Neuronal stem cell (in vitro differentiated cells): Measurements from ENCODE around the gene IL1A.

Source experiments
- DNase-seq: peaks from one replicate; pipeline ENCODE4 v3.0.0-alpha.2; 2013; ENCODE audit warnings: low spot score
- H2AFZ ChIP-seq: one replicate; pipeline ENCODE4 v1.6.1; 2013; ENCODE audit warnings: mild to moderate bottlenecking, low read length, inconsistent platforms
- H2AK5ac ChIP-seq: 2 replicates; pipeline ENCODE4 v1.6.1; 2013; ENCODE audit warnings: low read depth, mild to moderate bottlenecking, inconsistent platforms, low read length, moderate library complexity, mixed read lengths
- H2BK120ac ChIP-seq: 2 replicates; pipeline ENCODE4 v1.6.1; 2013; ENCODE audit warnings: low read depth, mild to moderate bottlenecking, inconsistent platforms, low read length, moderate library complexity, mixed read lengths
- H2BK12ac ChIP-seq: one replicate; pipeline ENCODE4 v1.6.1; 2013; ENCODE audit warnings: low read length, inconsistent platforms
- H2BK15ac ChIP-seq: 2 replicates; pipeline ENCODE4 v1.6.1; 2013; ENCODE audit warnings: mild to moderate bottlenecking, low read length, inconsistent platforms, mixed read lengths
- H2BK5ac ChIP-seq: one replicate; pipeline ENCODE4 v1.6.1; 2013; ENCODE audit warnings: inconsistent platforms, mild to moderate bottlenecking, low read length, moderate library complexity
- H3K14ac ChIP-seq: one replicate; pipeline ENCODE4 v1.6.1; 2013; ENCODE audit warnings: low read length, inconsistent platforms
- H3K18ac ChIP-seq: 2 replicates; pipeline ENCODE4 v1.6.1; 2013; ENCODE audit warnings: low read length, inconsistent platforms
- H3K23ac ChIP-seq: 2 replicates; pipeline ENCODE4 v1.6.1; 2013; ENCODE audit warnings: low read depth, mild to moderate bottlenecking, mixed read lengths, low read length, inconsistent platforms; ENCODE audit not compliant: poor library complexity
- H3K27ac ChIP-seq: replicated peaks from 3 replicates; pipeline ENCODE4 v1.5.1; 2013; ENCODE audit warnings: low read length, inconsistent platforms
- H3K27me3 ChIP-seq, 3 experiments: 2 replicates each; pipeline ENCODE4 v1.6.1; 2013; ENCODE audit warnings: low read length in 3 of 3, mild to moderate bottlenecking in 2 of 3, inconsistent platforms in 1 of 3, low read depth in 1 of 3, mixed read lengths in 1 of 3, moderate library complexity in 1 of 3; ENCODE audit not compliant: control insufficient read depth in 3 of 3, insufficient read depth in 3 of 3
- H3K36me3 ChIP-seq, 2 donors: replicated peaks in 1 of 2; 2 replicates each; pipeline ENCODE4 v1.6.1; 2013; ENCODE audit warnings: low read length in 2 of 2; ENCODE audit not compliant: control insufficient read depth in 2 of 2, insufficient read depth in 2 of 2
- H3K4ac ChIP-seq: 2 replicates; pipeline ENCODE4 v1.6.1; 2013; ENCODE audit warnings: inconsistent platforms, mild to moderate bottlenecking, low read length, moderate library complexity
- H3K4me1 ChIP-seq, 2 donors: 1 replicate in 1 of 2; 2 replicates in 1 of 2; pipeline ENCODE4 v1.6.1; 2013; ENCODE audit warnings: low read length in 2 of 2, low read depth in 1 of 2; ENCODE audit not compliant: control insufficient read depth in 2 of 2, insufficient read depth in 1 of 2
- H3K4me2 ChIP-seq: one replicate; pipeline ENCODE4 v1.6.1; 2013; ENCODE audit warnings: mild to moderate bottlenecking, low read length, inconsistent platforms; ENCODE audit not compliant: insufficient read depth, poor library complexity, severe bottlenecking
- H3K4me3 ChIP-seq, 2 donors: 2 replicates each; pipeline ENCODE4 v1.5.1; 2013; ENCODE audit warnings: low read length in 2 of 2, mild to moderate bottlenecking in 2 of 2, inconsistent platforms in 1 of 2, moderate library complexity in 1 of 2
- H3K79me1 ChIP-seq: one replicate; pipeline ENCODE4 v1.6.1; 2013; ENCODE audit warnings: low read depth, mild to moderate bottlenecking, inconsistent platforms, low read length, moderate library complexity
- H3K9ac ChIP-seq: one replicate; pipeline ENCODE4 v1.6.1; 2013; ENCODE audit warnings: mild to moderate bottlenecking, low read depth, low read length, inconsistent platforms; ENCODE audit not compliant: poor library complexity
- H3K9me3 ChIP-seq, 2 donors: replicated peaks in 1 of 2; 2 replicates each; pipeline versions ENCODE3 to v1.6.1; 2013; ENCODE audit warnings: low read length in 2 of 2, mild to moderate bottlenecking in 2 of 2, inconsistent platforms in 1 of 2, low read depth in 1 of 2, mixed read lengths in 1 of 2, moderate library complexity in 1 of 2; ENCODE audit not compliant: control insufficient read depth in 2 of 2, insufficient read depth in 1 of 2
- H4K8ac ChIP-seq: one replicate; pipeline ENCODE4 v1.6.1; 2013; ENCODE audit warnings: low read depth, mild to moderate bottlenecking, inconsistent platforms, low read length, moderate library complexity
- H4K91ac ChIP-seq: one replicate; pipeline ENCODE4 v1.6.1; 2013; ENCODE audit warnings: low read length, low read depth, mild to moderate bottlenecking, inconsistent platforms; ENCODE audit not compliant: poor library complexity
- WGBS, 2 donors: extraction: QIAGEN DNeasy Blood & Tissue Kit; methylation state at CpG; one replicate each; pipeline ENCODE4 v1.1.7; 2013; ENCODE audit warnings: missing lambda C conversion rate in 2 of 2, mixed read lengths in 1 of 2; ENCODE audit not compliant: insufficient read length in 2 of 2, insufficient replicate concordance in 1 of 2; ENCODE audit errors: extremely low coverage in 2 of 2; 5-methylcytosine and 5-hydroxymethylcytosine counted together

The IL1A gene

GRCh38 chr2:112791693-112792230 lies 7.5 kb upstream of the IL1A start:
- Histone ChIP-seq H3K4me3 (no peak overlapping the region), H3K4ac (no peak overlapping the region), H2BK15ac (no peak overlapping the region), H3K4me1 (no peaks in the 10 kb centered on the region), H3K14ac (no peak overlapping the region), H3K79me1 (no peaks in the 10 kb centered on the region), H2AK5ac (no peak overlapping the region), H2BK5ac (no peak overlapping the region), H3K27me3 (no peaks in the 10 kb centered on the region), H2BK120ac (no peak overlapping the region), H4K8ac (no peak overlapping the region), H3K18ac (no peak overlapping the region), H4K91ac (no peak overlapping the region), H3K27ac (no peak overlapping the region), H2BK12ac (no peak overlapping the region), H2AFZ (no peak overlapping the region), H3K36me3 (no peaks in the 10 kb centered on the region), H3K9me3 (no peaks in the 10 kb centered on the region), H3K9ac (no peak overlapping the region), H3K23ac (no peak overlapping the region), H3K4me2 (no peak overlapping the region)
- DNase-seq, result no peak
- WGBS, 2 donors, result no CpG with 5 or more reads among the region's 3 CpGs

GRCh38 chr2:112791019-112791418 lies 6.7 kb upstream of the IL1A start:
- H3K36me3 ChIP-seq, result no peaks in the 10 kb centered on the region
- no peak overlapping the region for H3K18ac ChIP-seq
- H3K4me2 ChIP-seq, result no peak overlapping the region
- no peak overlapping the region for H3K9ac ChIP-seq
- no peaks in the 10 kb centered on the region for H3K9me3 ChIP-seq
- H3K23ac ChIP-seq, result no peak overlapping the region
- no peak overlapping the region for H4K8ac ChIP-seq
- H3K4ac ChIP-seq, result no peak overlapping the region
- no peaks in the 10 kb centered on the region for H3K27me3 ChIP-seq
- no peaks in the 10 kb centered on the region for H3K4me1 ChIP-seq
- DNase-seq, result no peak
- no peak overlapping the region for H2AK5ac ChIP-seq
- no peak overlapping the region for H3K27ac ChIP-seq
- no peak overlapping the region for H2AFZ ChIP-seq
- H2BK120ac ChIP-seq, result no peak overlapping the region
- no peak overlapping the region for H2BK5ac ChIP-seq
- H3K14ac ChIP-seq, result no peak overlapping the region
- H2BK15ac ChIP-seq, result no peak overlapping the region
- no peak overlapping the region for H2BK12ac ChIP-seq
- no peaks in the 10 kb centered on the region for H3K79me1 ChIP-seq
- no peak overlapping the region for H4K91ac ChIP-seq
- WGBS, 2 donors, result no CpG with 5 or more reads among the region's 3 CpGs
- no peak overlapping the region for H3K4me3 ChIP-seq

GRCh38 chr2:112790305-112790704 lies 6.0 kb upstream of the IL1A start:
- Histone ChIP-seq H3K79me1 (no peaks in the 10 kb centered on the region), H3K18ac (no peak overlapping the region), H4K8ac (no peak overlapping the region), H3K27me3 (no peaks in the 10 kb centered on the region), H4K91ac (no peak overlapping the region), H3K4me1 (peaks cover 0 to 2% of the 10 kb centered on the region in 2 donors), H2AFZ (no peak overlapping the region), H3K4ac (no peak overlapping the region), H3K27ac (no peak overlapping the region), H2AK5ac (no peak overlapping the region), H2BK120ac (no peak overlapping the region), H3K9me3 (no peaks in the 10 kb centered on the region), H2BK15ac (no peak overlapping the region), H3K9ac (no peak overlapping the region), H3K4me3 (no peak overlapping the region), H3K23ac (no peak overlapping the region), H3K36me3 (no peaks in the 10 kb centered on the region), H3K4me2 (no peak overlapping the region), H2BK5ac (no peak overlapping the region), H3K14ac (no peak overlapping the region), H2BK12ac (no peak overlapping the region)
- DNase-seq, result no peak
- WGBS, 2 donors, result no CpG with 5 or more reads among the region's 5 CpGs

- Histone ChIP-seq H3K14ac (no peak overlapping the region), H3K27ac (no peak overlapping the region), H3K9me3 (no peaks in the 10 kb centered on the region), H4K8ac (no peak overlapping the region), H2BK12ac (no peak overlapping the region), H3K79me1 (no peaks in the 10 kb centered on the region), H2AK5ac (no peak overlapping the region), H3K18ac (no peak overlapping the region), H3K27me3 (no peaks in the 10 kb centered on the region), H3K9ac (no peak overlapping the region), H3K4ac (no peak overlapping the region), H2BK5ac (no peak overlapping the region), H4K91ac (no peak overlapping the region), H2BK120ac (no peak overlapping the region), H3K4me2 (no peak overlapping the region), H3K23ac (no peak overlapping the region), H3K36me3 (no peaks in the 10 kb centered on the region), H2AFZ (no peak overlapping the region), H2BK15ac (no peak overlapping the region), H3K4me1 (peaks cover under 1 to 6% of the 10 kb centered on the region in 2 donors), H3K4me3 (no peak overlapping the region)
- DNase-seq, result no peak
- WGBS, 2 donors, result no CpG with 5 or more reads among the region's 1 CpG
Observed at GRCh38 chr2:112789186-112789585, 4.9 kb upstream of the IL1A start.
